IMR-90 (cell line): Measurements from ENCODE around the gene TMEM154. TPM values are rescaled to one million over a fixed set of nuclear protein-coding genes. Genes with fewer than 3 reads are reported as not detected.

Experiments
- ATAC-seq: fragments of 200-7000 bp; cut with Tn5 transposase; 2 replicates; pipeline ENCODE4 v1.9.1; 2020; ENCODE audit warnings: low read depth, mild to moderate bottlenecking, moderate library complexity
- BruUV-seq: library from RNA; stranded (reverse); fragments of 400-500 nt; replicated peaks from 2 replicates; lab custom pipeline; 2021; lab: Mats Ljungman, UMichigan
- CTCF ChIA-PET: fragments of 300-600 bp; formaldehyde crosslinking; extraction: SDS; loops from one replicate; lab custom pipeline; 2021; ENCODE audit warnings: antibody characterized with exemption; lab: Yijun Ruan, JAX
- POLR2A ChIA-PET: fragments of 300-600 bp; sonication (Branson Sonifier 250); formaldehyde crosslinking; loops from one replicate; lab custom pipeline; 2022; ENCODE audit warnings: antibody characterized with exemption; ENCODE audit not compliant: unreplicated experiment; lab: Charles Lee
- DNase-seq: peaks from one replicate; pipeline ENCODE4 v3.0.0; 2013
- H2AFZ ChIP-seq: replicated peaks from 2 replicates; pipeline ENCODE3; 2013; ENCODE audit warnings: low read length, mild to moderate bottlenecking; ENCODE audit not compliant: poor library complexity
- H2AK5ac ChIP-seq: 2 replicates; pipeline ENCODE4 v1.6.1; 2013; ENCODE audit warnings: low read depth, low read length, inconsistent platforms
- H2AK9ac ChIP-seq: replicated peaks from 2 replicates; pipeline ENCODE3; 2013; ENCODE audit warnings: mild to moderate bottlenecking, low read depth, low read length, moderate library complexity; ENCODE audit not compliant: poor library complexity
- H2BK120ac ChIP-seq: 2 replicates; pipeline ENCODE4 v1.6.1; 2013; ENCODE audit warnings: low read depth, low read length, inconsistent platforms
- H2BK15ac ChIP-seq: 3 replicates; pipeline ENCODE4 v1.6.1; 2013; ENCODE audit warnings: low read depth, low read length, inconsistent platforms
- H2BK20ac ChIP-seq: 2 replicates; pipeline ENCODE4 v1.6.1; 2013; ENCODE audit warnings: low read depth, mild to moderate bottlenecking, inconsistent platforms, low read length, moderate library complexity
- H2BK5ac ChIP-seq: 2 replicates; pipeline ENCODE4 v1.6.1; 2013; ENCODE audit warnings: mild to moderate bottlenecking, low read depth, low read length, inconsistent platforms; ENCODE audit not compliant: poor library complexity, severe bottlenecking
- H3K14ac ChIP-seq: replicated peaks from 2 replicates; pipeline ENCODE4 v1.6.1; 2013; ENCODE audit warnings: low read depth, low read length, inconsistent platforms
- H3K18ac ChIP-seq: 2 replicates; pipeline ENCODE4 v1.6.1; 2013; ENCODE audit warnings: low read depth, low read length, control low read depth
- H3K23ac ChIP-seq: 2 replicates; pipeline ENCODE4 v1.6.1; 2013; ENCODE audit warnings: low read depth, low read length, inconsistent platforms
- H3K27ac ChIP-seq: 2 replicates; pipeline ENCODE4 v1.5.1; 2013; ENCODE audit warnings: mild to moderate bottlenecking, control low read depth, low read length; ENCODE audit not compliant: insufficient read depth
- H3K27me3 ChIP-seq: 2 replicates; pipeline ENCODE4 v1.6.1; 2013; ENCODE audit warnings: low read length; ENCODE audit not compliant: control insufficient read depth, insufficient read depth
- H3K36me3 ChIP-seq: 2 replicates; pipeline ENCODE4 v1.6.1; 2013; ENCODE audit warnings: low read length, mixed read lengths; ENCODE audit not compliant: control insufficient read depth, insufficient read depth
- H3K4ac ChIP-seq: 2 replicates; pipeline ENCODE4 v1.6.1; 2013; ENCODE audit warnings: low read depth, low read length, inconsistent platforms
- H3K4me1 ChIP-seq: 2 replicates; pipeline ENCODE4 v1.6.1; 2013; ENCODE audit warnings: low read length, mixed read lengths; ENCODE audit not compliant: control insufficient read depth, insufficient read depth
- H3K4me2 ChIP-seq: 2 replicates; pipeline ENCODE4 v1.6.1; 2013; ENCODE audit warnings: low read depth, mild to moderate bottlenecking, control low read depth, low read length, moderate library complexity
- H3K4me3 ChIP-seq: 2 replicates; pipeline ENCODE4 v1.5.1; 2013; ENCODE audit warnings: low read depth, mild to moderate bottlenecking, control low read depth, low read length, moderate library complexity; ENCODE audit not compliant: insufficient read depth
- H3K56ac ChIP-seq: 2 replicates; pipeline ENCODE4 v1.6.1; 2013; ENCODE audit warnings: low read length, inconsistent platforms; ENCODE audit not compliant: insufficient read depth; ENCODE audit errors: extremely low read depth
- H3K79me1 ChIP-seq, 2 experiments: 2 replicates each; pipeline ENCODE4 v1.6.1; 2013; ENCODE audit warnings: low read length in 2 of 2, inconsistent platforms in 1 of 2, low read depth in 1 of 2
- H3K9ac ChIP-seq: 2 replicates; pipeline ENCODE4 v1.6.1; 2013; ENCODE audit warnings: low read depth, low read length, control low read depth
- H3K9me1 ChIP-seq: 2 replicates; pipeline ENCODE4 v1.6.1; 2013; ENCODE audit warnings: low read length, inconsistent platforms; ENCODE audit not compliant: insufficient read depth
- H3K9me3 ChIP-seq: 2 replicates; pipeline ENCODE4 v1.6.1; 2013; ENCODE audit warnings: low read length; ENCODE audit not compliant: control insufficient read depth, insufficient read depth
- H4K20me1 ChIP-seq: 2 replicates; pipeline ENCODE4 v1.6.1; 2013; ENCODE audit warnings: low read length, inconsistent platforms; ENCODE audit not compliant: insufficient read depth
- H4K5ac ChIP-seq: 2 replicates; pipeline ENCODE4 v1.6.1; 2013; ENCODE audit warnings: mild to moderate bottlenecking, low read depth, low read length, control low read depth
- H4K8ac ChIP-seq, 2 experiments: 2 replicates each; pipeline ENCODE4 v1.6.1; 2013; ENCODE audit warnings: low read depth in 2 of 2, low read length in 2 of 2, control low read depth in 1 of 2, inconsistent platforms in 1 of 2
- H4K91ac ChIP-seq: 2 replicates; pipeline ENCODE4 v1.6.1; 2013; ENCODE audit warnings: low read depth, low read length, inconsistent platforms; ENCODE audit not compliant: insufficient read depth
- BHLHE40 ChIP-seq: fragments of 150-350 bp; IDR thresholded peaks from 2 replicates; pipeline ENCODE4 v1.6.1; 2016; ENCODE audit warnings: mild to moderate bottlenecking, low read depth, low read length
- CHD1 ChIP-seq: IDR thresholded peaks from 2 replicates; pipeline ENCODE4 v1.6.1; 2012; ENCODE audit warnings: low read depth, low read length, improper control_type of control experiment
- FOS ChIP-seq: fragments of 150-350 bp; IDR thresholded peaks from 2 replicates; pipeline ENCODE4 v1.6.1; 2016; ENCODE audit warnings: low read depth, low read length
- POLR2A ChIP-seq: IDR thresholded peaks from 2 replicates; pipeline ENCODE4 v1.6.1; 2012; ENCODE audit warnings: mild to moderate bottlenecking, low read depth, low read length
- RAD21 ChIP-seq: IDR thresholded peaks from 2 replicates; pipeline ENCODE4 v1.6.1; 2012; ENCODE audit warnings: low read length, improper control_type of control experiment
- RFX5 ChIP-seq: IDR thresholded peaks from 2 replicates; pipeline ENCODE4 v1.8.0; 2012; ENCODE audit warnings: low read depth, mild to moderate bottlenecking, low read length, moderate library complexity
- SMC3 ChIP-seq: fragments of 150-350 bp; IDR thresholded peaks from 2 replicates; pipeline ENCODE4 v1.6.1; 2016; ENCODE audit warnings: low read depth, mild to moderate bottlenecking, antibody characterized with exemption, low read length, moderate library complexity
- WGBS, 2 experiments: methylation state at CpG; one replicate each; pipeline versions ENCODE4 v1.1.5 to v1.1.7; 2013; ENCODE audit warnings: missing lambda C conversion rate in 2 of 2; ENCODE audit not compliant: insufficient read length in 1 of 2; ENCODE audit errors: extremely low coverage in 2 of 2; 5-methylcytosine and 5-hydroxymethylcytosine counted together
- dilution Hi-C: fragments of 300-500 bp; cut with HindIII; formaldehyde crosslinking; loops from one replicate; pipeline ENCODE4 v1.14.3; 2018; ENCODE audit warnings: low sequenced_read_pairs; ENCODE audit not compliant: unreplicated experiment
- in situ Hi-C: fragments of 300-500 bp; cut with MboI; formaldehyde crosslinking; loops from 3 replicates; pipeline ENCODE4 v1.14.3; 2019; ENCODE audit warnings: low sequenced_read_pairs, inconsistent platforms, mixed read lengths
- intact Hi-C: fragments of 100-400 bp; cut with micrococcal nuclease; formaldehyde crosslinking; loops from 2 replicates; pipeline ENCODE4 v1.10.0; 2022
- polyA plus RNA-seq, 3 experiments: library from polyadenylated mRNA; depleted of rRNA; stranded (reverse); fragments of >200 nt; gene quantifications; 2 replicates each; pipeline ENCODE4 v1.2.3, GENCODE V29; 2012; ENCODE audit warnings: low replicate concordance in 1 of 3
- total RNA-seq: library from RNA; depleted of rRNA; stranded (reverse); fragments of >200 nt; gene quantifications from 2 replicates; pipeline ENCODE4 v1.2.3, GENCODE V29; 2012
- TF ChIP-seq, protein P1 (sequence below): conservative IDR thresholded peaks from 2 replicates; pipeline ENCODE4 v1.5.1; 2012; ENCODE audit warnings: mild to moderate bottlenecking, low read depth, low read length, improper control_type of control experiment

Gene TMEM154
- total and polyA plus RNA-seq, 2 of the 4 experiments (the other 2 are of a cell fraction), result 0.12 to 0.18 TPM

DNA sequence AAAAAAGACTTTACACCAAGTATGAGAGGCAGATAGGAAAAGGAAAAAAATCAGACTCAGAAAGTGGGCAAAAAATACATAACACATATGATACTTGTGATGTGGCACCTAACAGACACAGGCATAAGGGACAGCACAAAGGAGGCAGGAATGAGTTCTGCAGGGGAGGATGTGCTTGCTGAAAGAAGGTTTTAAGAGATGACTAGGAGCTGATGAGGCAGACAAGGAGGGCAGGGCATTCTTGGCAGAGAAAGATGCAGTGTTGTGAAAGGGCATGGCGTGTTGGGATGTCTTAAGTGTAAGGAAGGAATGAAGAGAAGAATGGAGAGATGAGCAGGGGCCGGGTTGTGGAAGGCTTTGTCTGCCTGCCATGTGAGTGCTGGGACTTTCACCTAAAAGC, 49.7 kb upstream of the TMEM154 start:
- ChIA-PET POLR2A (no interaction called here), CTCF (no interaction called here)
- DNase-seq (peak; percentile 11), ATAC-seq (no peak)
- no peak overlapping the region for H2BK20ac ChIP-seq
- H2BK15ac ChIP-seq, result no peak overlapping the region
- no peaks in the 10 kb centered on the region for H3K36me3 ChIP-seq
- H4K91ac ChIP-seq, result no peak overlapping the region
- no peaks in the 10 kb centered on the region for H4K20me1 ChIP-seq
- H3K56ac ChIP-seq, result no peak overlapping the region
- in situ Hi-C loops (no loop called here), dilution Hi-C loops (no loop called here), intact Hi-C loops (no loop called here)
- peaks cover 11% of the 10 kb centered on the region for H3K27me3 ChIP-seq
- H3K18ac ChIP-seq, result no peak overlapping the region
- H3K79me1 ChIP-seq, result no peaks in the 10 kb centered on the region
- no peak overlapping the region for H3K27ac ChIP-seq
- no peak overlapping the region for H3K23ac ChIP-seq
- WGBS, 2 experiments, result 44% methylated on average over 2 of the region's 2 CpGs; no CpG with 5 or more reads in 1 of the 2 experiments
- H3K4ac ChIP-seq, result no peak overlapping the region
- no peak overlapping the region for H2AK5ac ChIP-seq
- H3K4me1 ChIP-seq, result no peaks in the 10 kb centered on the region
- H2BK120ac ChIP-seq, result no peak overlapping the region
- no peaks in the 10 kb centered on the region for H3K9me3 ChIP-seq
- no peak overlapping the region for H3K9ac ChIP-seq
- H3K4me3 ChIP-seq, result no peak overlapping the region
- TF ChIP-seq BHLHE40 (no peak), RAD21 (no peak), CHD1 (no peak), POLR2A (no peak), RFX5 (no peak), FOS (no peak), SMC3 (no peak)
- TF ChIP-seq, protein P1, sequence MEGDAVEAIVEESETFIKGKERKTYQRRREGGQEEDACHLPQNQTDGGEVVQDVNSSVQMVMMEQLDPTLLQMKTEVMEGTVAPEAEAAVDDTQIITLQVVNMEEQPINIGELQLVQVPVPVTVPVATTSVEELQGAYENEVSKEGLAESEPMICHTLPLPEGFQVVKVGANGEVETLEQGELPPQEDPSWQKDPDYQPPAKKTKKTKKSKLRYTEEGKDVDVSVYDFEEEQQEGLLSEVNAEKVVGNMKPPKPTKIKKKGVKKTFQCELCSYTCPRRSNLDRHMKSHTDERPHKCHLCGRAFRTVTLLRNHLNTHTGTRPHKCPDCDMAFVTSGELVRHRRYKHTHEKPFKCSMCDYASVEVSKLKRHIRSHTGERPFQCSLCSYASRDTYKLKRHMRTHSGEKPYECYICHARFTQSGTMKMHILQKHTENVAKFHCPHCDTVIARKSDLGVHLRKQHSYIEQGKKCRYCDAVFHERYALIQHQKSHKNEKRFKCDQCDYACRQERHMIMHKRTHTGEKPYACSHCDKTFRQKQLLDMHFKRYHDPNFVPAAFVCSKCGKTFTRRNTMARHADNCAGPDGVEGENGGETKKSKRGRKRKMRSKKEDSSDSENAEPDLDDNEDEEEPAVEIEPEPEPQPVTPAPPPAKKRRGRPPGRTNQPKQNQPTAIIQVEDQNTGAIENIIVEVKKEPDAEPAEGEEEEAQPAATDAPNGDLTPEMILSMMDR, result no peak
- BruUV-seq, result no TSS peak
- H2AK9ac ChIP-seq, result no peak overlapping the region
- H4K5ac ChIP-seq, result no peak overlapping the region
- no peaks in the 10 kb centered on the region for H3K9me1 ChIP-seq
- no peak overlapping the region for H3K14ac ChIP-seq
- H3K4me2 ChIP-seq, result no peak overlapping the region
- H4K8ac ChIP-seq, result no peak overlapping the region
- H2BK5ac ChIP-seq, result no peak overlapping the region
- H2AFZ ChIP-seq, result peak overlapping the region; percentile 32
